Measurements from ENCODE around the gene DCLK1. TPM values are rescaled to one million over a fixed set of nuclear protein-coding genes. Genes with fewer than 3 reads are reported as not detected.

The DCLK1 gene
- total and polyA plus RNA-seq, 10 of the 15 experiments (the other 5 are each of a cell fraction or from before 2014, with no cell fraction given), result not detected

- TF ChIP-seq ZBTB40 (IDR thresholded peaks at IDR 0.05; ENCODE audit: borderline replicate concordance) (no peak), CEBPZ (IDR thresholded peaks at IDR 0.05; ENCODE audit: low read depth, low read length) (no peak), USF2 (IDR thresholded peaks at IDR 0.05; ENCODE audit: borderline replicate concordance, low read depth, low read length) (no peak), PRDM15 (CRISPR knock-in tag; IDR thresholded peaks at IDR 0.05) (no peak), MEF2B (IDR thresholded peaks at IDR 0.05; ENCODE audit: partially characterized antibody, poor library complexity, severe bottlenecking) (no peak)
Observed at GRCh38 chr13:36163286-36163685, 32.1 kb upstream of the DCLK1 start (continued).
